GM12878 (cell line): ENCODE data around the gene FAM227B. TPM values are rescaled to one million over a fixed set of nuclear protein-coding genes. Genes with fewer than 3 reads are reported as not detected.

ENCODE experiments used
- ATAC-seq: fragments of 200-7000 bp; cut with Tn5 transposase; 3 replicates; pipeline ENCODE4 v1.9.1; 2020; ENCODE audit warnings: mild to moderate bottlenecking, moderate library complexity
- BruUV-seq: library from RNA; stranded (reverse); fragments of 400-500 nt; replicated peaks from 2 replicates; lab custom pipeline; 2021; lab: Mats Ljungman, UMichigan
- CTCF ChIA-PET: fragments of 300-600 bp; sonication (Branson Sonifier 250); formaldehyde crosslinking; extraction: SDS; loops from one replicate; lab custom pipeline; 2021; ENCODE audit warnings: inconsistent platforms; lab: Yijun Ruan, JAX
- POLR2A ChIA-PET: fragments of 350-600 bp; formaldehyde crosslinking; extraction: SDS; loops from one replicate; lab custom pipeline; 2021; ENCODE audit warnings: inconsistent platforms; lab: Charles Lee
- RAD21 ChIA-PET: fragments of 300-600 bp; sonication (Branson Sonifier 250); formaldehyde crosslinking; loops from one replicate; lab custom pipeline; 2023; ENCODE audit warnings: antibody characterized with exemption; ENCODE audit not compliant: unreplicated experiment; lab: Charles Lee
- SMC1A ChIA-PET: fragments of 300-600 bp; sonication (Branson Sonifier 250); formaldehyde crosslinking; loops from one replicate; lab custom pipeline; 2023; ENCODE audit not compliant: unreplicated experiment, uncharacterized antibody; lab: Charles Lee
- DNase-seq: peaks from one replicate; pipeline ENCODE4 v3.0.0-alpha.2; 2011; ENCODE audit warnings: low read depth, low spot score
- FAIRE-seq: peaks from 3 replicates; lab custom pipeline; 2011; peaks lifted over from hg19 to GRCh38; lab: Jason Lieb, UNC
- H2AFZ ChIP-seq: 2 replicates; pipeline ENCODE4 v1.6.0; 2011; ENCODE audit warnings: low read depth, low read length, control low read depth; ENCODE audit not compliant: control insufficient read depth
- H3K27ac ChIP-seq: 2 replicates; pipeline ENCODE4 v1.5.1; 2011; ENCODE audit warnings: control low read depth; ENCODE audit not compliant: control insufficient read depth, insufficient read depth
- H3K27me3 ChIP-seq, 2 experiments: replicated peaks in 1 of 2; 2 replicates each; pipeline versions ENCODE4 v1.6.0 to v1.6.1; 2011; ENCODE audit warnings: low read length in 1 of 2; ENCODE audit not compliant: control insufficient read depth in 2 of 2, insufficient read depth in 2 of 2
- H3K36me3 ChIP-seq, 2 experiments: 2 replicates each; pipeline ENCODE4 v1.5.1; 2011; ENCODE audit warnings: low read length in 1 of 2; ENCODE audit not compliant: control insufficient read depth in 2 of 2, insufficient read depth in 2 of 2
- H3K4me1 ChIP-seq: 2 replicates; pipeline ENCODE4 v1.6.1; 2011; ENCODE audit warnings: mild to moderate bottlenecking, low read length, moderate library complexity, mixed read lengths; ENCODE audit not compliant: control insufficient read depth, insufficient read depth
- H3K4me2 ChIP-seq: 2 replicates; pipeline ENCODE4 v1.6.0; 2011; ENCODE audit warnings: control low read depth; ENCODE audit not compliant: control insufficient read depth, insufficient read depth
- H3K4me3 ChIP-seq: fragments of 200-600 bp; sonication (generic); 2 replicates; pipeline ENCODE4 v1.5.1; 2016
- H3K79me2 ChIP-seq: 2 replicates; pipeline ENCODE4 v1.6.0; 2011; ENCODE audit warnings: low read length; ENCODE audit not compliant: control insufficient read depth, insufficient read depth
- H3K9ac ChIP-seq: 2 replicates; pipeline ENCODE4 v1.8.0; 2011; ENCODE audit warnings: low read length, control low read depth, mixed read lengths; ENCODE audit not compliant: control insufficient read depth, insufficient read depth
- H3K9me3 ChIP-seq: replicated peaks from 3 replicates; pipeline ENCODE4 v1.5.1; 2011; ENCODE audit warnings: mild to moderate bottlenecking, low read length; ENCODE audit not compliant: control insufficient read depth, insufficient read depth
- H4K20me1 ChIP-seq: 2 replicates; pipeline ENCODE4 v1.6.0; 2011; ENCODE audit not compliant: control insufficient read depth, insufficient read depth
- ESRRA ChIP-seq: IDR thresholded peaks from 2 replicates; pipeline ENCODE4 v1.6.1; 2012; ENCODE audit warnings: mild to moderate bottlenecking, low read length, improper control_type of control experiment
- FOS ChIP-seq: IDR thresholded peaks from 3 replicates; pipeline ENCODE4 v1.6.1; 2011; ENCODE audit warnings: borderline replicate concordance; ENCODE audit not compliant: insufficient read length; ENCODE audit errors: extremely low read depth
- FOXK2 ChIP-seq: fragments of 450-650 bp; IDR thresholded peaks from 2 replicates; pipeline ENCODE4 v1.6.1; 2017; ENCODE audit warnings: mild to moderate bottlenecking, moderate library complexity
- GABPA ChIP-seq: IDR thresholded peaks from 2 replicates; pipeline ENCODE4 v1.6.1; 2014; ENCODE audit warnings: antibody characterized with exemption, low read depth, mild to moderate bottlenecking, inconsistent platforms
- IRF4 ChIP-seq: IDR thresholded peaks from 2 replicates; pipeline ENCODE4 v1.6.1; 2011; ENCODE audit warnings: low read depth, low read length
- RELB ChIP-seq: fragments of 450-650 bp; IDR thresholded peaks from 2 replicates; pipeline ENCODE4 v1.6.1; 2017; ENCODE audit warnings: low read depth, mild to moderate bottlenecking, moderate library complexity
- TCF3 ChIP-seq: IDR thresholded peaks from 2 replicates; pipeline ENCODE4 v1.6.1; 2012; ENCODE audit warnings: low read depth, mild to moderate bottlenecking, low read length, borderline replicate concordance; ENCODE audit not compliant: insufficient read depth
- ZBTB11 ChIP-seq: fragments of 450-650 bp; formaldehyde crosslinking; IDR thresholded peaks from 2 replicates; pipeline ENCODE4 v1.5.0; 2022; ENCODE audit warnings: mild to moderate bottlenecking, missing genetic modification characterization
- WGBS: methylation state at CpG from one replicate; pipeline ENCODE4 v1.1.6; 2016; ENCODE audit warnings: low lambda C conversion rate; ENCODE audit not compliant: insufficient replicate concordance, insufficient coverage; ENCODE audit errors: missing lambda C conversion rate; 5-methylcytosine and 5-hydroxymethylcytosine counted together
- in situ Hi-C: fragments of 300-500 bp; cut with MboI; formaldehyde crosslinking; loops from 9 replicates; pipeline ENCODE4 v1.14.3; 2018; ENCODE audit warnings: mixed read lengths
- intact Hi-C: fragments of 100-400 bp; cut with micrococcal nuclease; formaldehyde crosslinking; loops from one replicate; pipeline ENCODE4 v1.14.2; 2022; ENCODE audit not compliant: unreplicated experiment
- polyA plus RNA-seq, 11 experiments: library from polyadenylated mRNA; depleted of rRNA in 4 of 11; unstranded in 6 of 11; stranded (reverse) in 5 of 11; fragments of >200 nt; fragmentation: Nextera tagmentation in 4 of 11; fragmentation: Illumina TruSeq in 1 of 11; extraction: Ambion mirVana in 4 of 11; extraction: Trizol in 1 of 11; gene quantifications; 1 replicate in 1 of 11; 2 replicates in 10 of 11; pipeline versions ENCODE4 v1.2.1 to v1.2.3, GENCODE V29; 2011 to 2016; ENCODE audit warnings: inconsistent platforms in 2 of 11, missing spikeins in 2 of 11, low read depth in 1 of 11
- total RNA-seq, 4 experiments: library from RNA; depleted of rRNA in 3 of 4; stranded (reverse); fragments of >200 nt in 3 of 4; fragmentation: Illumina TruSeq in 1 of 4; extraction: Trizol in 1 of 4; gene quantifications; 2 replicates each; pipeline versions ENCODE4 v1.2.1 to v1.2.3, GENCODE V29; 2013 to 2021

The FAM227B gene
- total and polyA plus RNA-seq, 10 of the 15 experiments (the other 5 are each of a cell fraction or from before 2014, with no cell fraction given), result 3.9 to 12.6 (median 6.9) TPM

GRCh38 chr15:49308686-49309085, 311.9 kb downstream of the FAM227B start:
- FAIRE-seq, result no peak
- DNase-seq, result no peak
- RAD21 ChIA-PET, result no interaction called here
- POLR2A ChIA-PET, result no interaction called here
- Histone ChIP-seq H3K9me3 (no peaks in the 10 kb centered on the region), H3K4me2 (no peak overlapping the region), H2AFZ (no peak overlapping the region), H4K20me1 (no peaks in the 10 kb centered on the region), H3K4me3 (no peak overlapping the region), H3K4me1 (no peaks in the 10 kb centered on the region), H3K36me3 (peaks cover 0 to 2% of the 10 kb centered on the region in 2 experiments; a peak in 1 of 4 replicates), H3K79me2 (no peaks in the 10 kb centered on the region), H3K27me3 (no peaks in the 10 kb centered on the region), H3K27ac (no peak overlapping the region), H3K9ac (no peak overlapping the region)
- intact Hi-C loops (no loop called here), in situ Hi-C loops (no loop called here)
- SMC1A ChIA-PET, result interaction anchor here (0.7 kb wide), 1 partner anchor 931 kb away, joined by 3 read pairs; no protein-coding TSS in a partner anchor
- TF ChIP-seq FOS (no peak), TCF3 (no peak), RELB (no peak), ZBTB11 (no peak), ESRRA (no peak), GABPA (no peak), FOXK2 (no peak), IRF4 (no peak)
- no peak for ATAC-seq
- BruUV-seq, result no TSS peak
- WGBS, result 97% methylated on average over 2 of the region's 2 CpGs
- CTCF ChIA-PET, result interaction anchor here (1.6 kb wide), 1 partner anchor 11 kb away, joined by 3 read pairs; no protein-coding TSS in a partner anchor
